Stomach (tissue), 4 donors: Measurements from ENCODE around the gene AUTS2.

ENCODE experiments used
- CTCF ChIP-seq, 7 experiments: fragments of 450-650 bp in 4 of 7; fragments of 200-600 bp in 3 of 7; sonication (generic) in 3 of 7; IDR thresholded peaks; one replicate each; pipeline ENCODE4 v1.5.1; 2016 to 2019; ENCODE audit warnings: antibody characterized with exemption in 7 of 7, control low read depth in 2 of 7, mild to moderate bottlenecking in 1 of 7
- EP300 ChIP-seq: sonication (generic); formaldehyde crosslinking; IDR thresholded peaks from one replicate; pipeline ENCODE4 v1.6.1; 2017; ENCODE audit warnings: antibody characterized with exemption

DNA sequence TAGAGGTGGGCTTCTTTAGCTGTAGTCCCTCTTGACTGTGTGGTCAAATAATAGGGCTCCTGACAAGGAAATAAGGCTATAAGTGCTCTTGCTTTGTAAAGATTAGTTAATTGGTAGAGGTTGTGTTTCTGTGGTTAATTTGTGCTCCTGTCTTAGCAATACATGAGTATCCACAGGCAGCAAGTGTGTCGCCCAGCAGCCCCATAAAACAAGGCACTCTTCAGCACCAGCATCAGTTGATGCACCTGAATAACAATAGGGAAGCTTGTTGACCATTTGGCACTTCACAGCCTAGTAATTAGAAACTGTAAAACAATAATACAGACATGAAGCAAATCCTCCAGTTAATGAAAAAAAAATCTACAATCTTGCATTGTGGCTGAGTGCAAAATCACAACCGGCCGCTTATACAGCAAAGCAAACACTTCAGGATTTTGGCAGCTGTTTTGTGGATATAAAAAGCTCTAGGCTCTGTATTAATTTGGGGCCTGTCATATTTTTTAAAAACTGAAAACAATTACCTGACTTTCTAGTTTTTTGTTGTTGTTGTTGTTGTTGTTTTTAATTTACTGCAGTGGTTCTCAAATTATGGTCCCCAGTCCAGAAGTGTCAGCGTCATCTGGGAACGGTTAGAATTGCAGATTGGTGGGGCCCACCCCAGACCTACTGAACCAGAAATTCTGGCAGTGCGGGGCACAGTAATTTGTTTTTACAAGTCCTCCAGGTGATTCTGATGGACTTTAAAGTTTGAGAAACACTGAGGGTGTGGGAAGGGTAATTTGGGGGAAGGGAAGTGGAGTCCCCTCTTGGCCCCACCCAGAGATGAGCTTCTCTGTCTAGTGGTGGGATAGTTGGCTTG is 56.8 kb downstream of the AUTS2 start:
- TF ChIP-seq EP300 (no peak), CTCF (IDR thresholded peaks at IDR 0.05) (no peak)
